CD4-positive, alpha-beta T cell treated with Interleukin-17A for 4 hours (primary cell): ENCODE data around the gene PORCN.

Experiments used
- DNase-seq: peaks from one replicate; pipeline ENCODE4 v3.0.0-alpha.2; 2020; ENCODE audit warnings: mixed read lengths

PORCN gene

GRCh38 chrX:48508400-48509244 lies at the start of gene PORCN:
TSS of gene PORCN (plus strand) at chrX:48508992. CDS start at chrX:48509821, 829 bp downstream.
- DNase-seq, result peak; percentile 87

- DNase-seq, result no peak
Observed at GRCh38 chrX:48459483-48459882, 49.3 kb upstream of the PORCN start.

GRCh38 chrX:48460031-48460430 lies 48.8 kb upstream of the PORCN start:
- no peak for DNase-seq

- DNase-seq, result no peak
Observed at GRCh38 chrX:48460606-48461005, 48.2 kb upstream of the PORCN start.

- no peak for DNase-seq
Observed at GRCh38 chrX:48461830-48462229, 47.0 kb upstream of the PORCN start.

- DNase-seq, result no peak
Observed at GRCh38 chrX:48465336-48465933, 43.4 kb upstream of the PORCN start.

- DNase-seq, result peak; percentile 28
Observed at GRCh38 chrX:48466696-48467095, 42.1 kb upstream of the PORCN start.

GRCh38 chrX:48467281-48467761 lies 41.5 kb upstream of the PORCN start:
- no peak for DNase-seq

GRCh38 chrX:48468247-48468671 lies 40.5 kb upstream of the PORCN start:
- DNase-seq, result peak; percentile 44

GRCh38 chrX:48468693-48469691 lies 39.8 kb upstream of the PORCN start:
- peak; percentile 69 for DNase-seq

- DNase-seq, result no peak
Observed at GRCh38 chrX:48470110-48470832, 38.5 kb upstream of the PORCN start, which contains the start of gene SLC38A5. TSS of gene SLC38A5 (minus strand) at chrX:48470260. CDS start at chrX:48467924, 2,336 bp downstream.

GRCh38 chrX:48470833-48471118 lies 38.0 kb upstream of the PORCN start:
- DNase-seq, result no peak

GRCh38 chrX:48471504-48471903 lies 37.3 kb upstream of the PORCN start:
- no peak for DNase-seq

GRCh38 chrX:48472225-48472624 lies 36.6 kb upstream of the PORCN start:
- no peak for DNase-seq

GRCh38 chrX:48472851-48473703 lies 35.7 kb upstream of the PORCN start:
- DNase-seq, result no peak

- no peak for DNase-seq
Observed at GRCh38 chrX:48473704-48473990, 35.1 kb upstream of the PORCN start.

- DNase-seq, result no peak
Observed at GRCh38 chrX:48474127-48474526, 34.7 kb upstream of the PORCN start.

- no peak for DNase-seq
Observed at GRCh38 chrX:48474581-48474980, 34.2 kb upstream of the PORCN start.

GRCh38 chrX:48475296-48475695 lies 33.5 kb upstream of the PORCN start:
- peak; percentile 13 for DNase-seq

- DNase-seq, result peak; percentile 88
Observed at GRCh38 chrX:48475774-48476577, 32.8 kb upstream of the PORCN start, which contains the start of gene FTSJ1. TSS of gene FTSJ1 (plus strand) at chrX:48476199. CDS start at chrX:48478048, 1,849 bp downstream.

- no peak for DNase-seq
Observed at GRCh38 chrX:48476919-48477318, 31.9 kb upstream of the PORCN start.
